Stimulated activated CD8-positive, alpha-beta memory T cell treated with anti-CD3 and anti-CD28 coated beads, Interleukin-7, amount 100 ng/mL, for 1 hour (primary cell): ENCODE measurements around the gene FUZ.

Experiments used
- DNase-seq, 2 donors: peaks; one replicate each; pipeline ENCODE4 v3.0.0-alpha.2; 2020; ENCODE audit warnings: low read depth in 2 of 2

The FUZ gene

GRCh38 chr19:49779731-49780555, 33.1 kb downstream of the FUZ start:
- DNase-seq, result no peak

- no peak for DNase-seq
These were observed 36.7 kb downstream of the FUZ start for GRCh38 chr19:49776371-49776764.

GRCh38 chr19:49775742-49776370, 37.2 kb downstream of the FUZ start:
- no peak for DNase-seq

DNA sequence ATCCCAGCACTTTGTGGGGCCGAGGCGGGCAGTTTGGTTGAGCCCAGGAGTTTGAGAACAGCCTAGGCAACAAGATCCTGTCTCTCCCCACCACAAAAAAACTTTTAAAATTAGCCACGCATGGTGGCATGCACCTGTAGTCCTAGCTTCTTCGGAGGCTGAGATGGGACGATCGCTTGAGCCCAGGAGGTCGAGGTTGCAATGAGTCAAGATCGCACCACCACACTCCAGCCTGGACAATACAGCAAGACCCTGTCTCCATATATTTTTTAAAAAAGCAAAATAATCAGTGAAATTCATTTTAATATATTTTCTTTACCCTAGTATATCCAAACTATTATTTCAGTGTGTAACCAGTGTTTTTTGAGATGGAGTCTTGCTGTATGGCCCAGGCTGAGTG, 38.1 kb downstream of the FUZ start:
- DNase-seq, result no peak

DNA sequence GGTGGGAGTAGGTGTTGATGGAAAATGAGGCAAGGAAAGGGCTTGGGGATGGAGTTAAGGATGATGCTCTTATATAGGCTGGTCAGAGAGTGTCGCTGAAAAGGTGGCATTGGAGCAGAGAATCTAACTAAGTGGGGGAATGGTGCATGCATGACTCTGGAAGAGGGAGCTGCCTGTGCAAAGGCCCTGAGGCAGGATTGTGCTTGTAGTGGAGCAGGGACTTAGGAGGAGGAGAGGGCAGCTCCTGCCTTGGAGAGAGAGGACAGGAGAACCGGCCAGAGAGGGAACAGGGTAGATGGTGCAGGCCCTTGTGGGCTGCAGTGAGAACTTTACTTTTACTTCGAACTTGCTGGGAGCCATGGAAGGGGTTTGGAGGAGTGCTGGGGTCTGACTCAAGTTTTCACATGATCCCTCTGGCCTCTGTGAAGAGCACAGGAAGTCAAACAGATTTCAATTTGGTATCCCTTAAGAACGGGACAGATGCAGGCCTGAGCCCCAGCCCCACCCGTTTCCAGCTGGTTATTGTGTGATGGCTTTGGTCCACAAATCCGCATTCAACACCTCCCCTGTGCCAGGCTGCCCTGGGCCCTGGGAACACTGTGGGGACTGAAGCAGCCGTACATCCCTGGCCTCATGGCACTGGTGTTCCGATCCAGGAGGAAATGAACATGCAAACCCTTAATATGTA, 39.3 kb downstream of the FUZ start:
- DNase-seq, result no peak

DNA sequence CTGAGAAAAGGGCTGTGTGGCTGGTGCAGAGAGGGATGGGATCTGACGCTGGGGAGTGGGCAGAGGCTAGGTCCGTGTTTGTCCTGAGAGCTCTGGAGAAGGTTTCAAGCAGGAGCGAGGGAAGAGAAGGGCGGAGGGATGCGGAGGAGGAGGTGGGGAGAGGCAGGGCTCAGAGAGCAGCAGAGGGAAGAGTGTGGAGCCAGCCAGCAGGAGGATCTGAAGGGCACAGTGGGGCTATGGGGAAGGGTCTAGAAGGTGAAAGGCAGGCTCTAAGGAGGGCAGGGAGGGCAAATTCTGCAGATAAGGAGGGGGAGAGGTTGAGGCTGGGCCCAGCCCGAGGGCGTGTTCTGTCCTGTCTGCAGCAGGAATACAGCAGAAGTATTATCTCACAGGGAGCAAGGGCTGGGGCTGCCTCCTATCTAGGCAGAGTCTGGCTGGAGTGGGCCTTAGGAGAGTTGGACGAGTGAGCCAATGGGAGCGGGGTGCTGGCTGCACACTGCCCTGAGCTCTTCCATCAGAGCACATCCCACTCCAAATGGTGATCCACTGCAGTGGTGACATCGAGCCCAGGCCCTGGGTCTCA, 40.2 kb downstream of the FUZ start:
- no peak for DNase-seq

DNA sequence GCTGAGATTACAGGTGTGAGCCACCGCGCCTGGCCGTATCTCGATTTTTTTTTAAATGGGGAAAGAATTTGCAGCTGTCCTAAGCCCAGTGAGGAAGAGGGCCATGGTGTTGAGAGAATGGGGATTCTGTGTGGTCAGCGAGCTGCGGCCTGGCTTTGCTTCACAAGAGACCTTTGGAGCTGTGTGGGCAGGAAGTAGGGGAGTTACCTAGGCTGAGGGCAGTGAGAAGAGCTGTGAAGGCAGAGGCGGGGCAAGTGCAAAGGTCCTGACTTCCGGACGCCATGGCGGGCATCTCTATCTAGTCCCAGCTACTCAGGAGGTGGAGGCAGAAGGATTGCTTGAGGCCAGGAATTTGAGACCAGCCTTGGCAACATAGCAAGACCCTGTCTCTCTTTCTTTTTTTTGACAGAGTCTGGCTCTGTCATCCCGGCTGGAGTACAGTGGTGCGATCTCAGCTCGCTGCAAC, 41.4 kb downstream of the FUZ start:
- DNase-seq, result no peak

- DNase-seq, result no peak
These were observed 42.6 kb downstream of the FUZ start for GRCh38 chr19:49770529-49770928.

- no peak for DNase-seq
These were observed 45.0 kb downstream of the FUZ start for GRCh38 chr19:49767967-49768581.

GRCh38 chr19:49767381-49767780, 45.7 kb downstream of the FUZ start:
- no peak for DNase-seq

DNA sequence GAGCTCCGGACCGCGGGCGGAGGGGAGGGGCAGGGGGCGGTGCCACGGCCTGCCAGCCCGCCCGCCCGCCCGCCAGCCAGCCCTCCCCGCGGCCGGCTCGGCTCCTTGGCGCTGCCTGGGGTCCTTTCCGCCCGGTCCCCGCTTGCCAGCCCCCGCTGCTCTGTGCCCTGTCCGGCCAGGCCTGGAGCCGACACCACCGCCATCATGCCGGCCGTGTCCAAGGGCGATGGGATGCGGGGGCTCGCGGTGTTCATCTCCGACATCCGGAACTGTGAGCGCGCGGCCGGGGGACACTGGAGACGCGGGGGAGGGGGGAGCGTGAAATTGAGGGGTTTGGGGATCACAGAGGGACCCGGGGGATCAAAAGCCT, 46.2 kb downstream of the FUZ start, which contains the start of gene AP2A1:
TSS of gene AP2A1 (plus strand) at position 72 of the 370 bp plus-strand sequence. CDS start at position 205, 133 bp downstream.
- DNase-seq, result no peak

GRCh38 chr19:49766007-49766929, 46.8 kb downstream of the FUZ start:
- peak; percentile 96 to 98 for DNase-seq

GRCh38 chr19:49764341-49764740, 48.8 kb downstream of the FUZ start:
- no peak for DNase-seq

- DNase-seq, result no peak
These were observed 49.9 kb downstream of the FUZ start, which contains the start of gene TSKS for GRCh38 chr19:49763230-49763629. Gene TSKS (minus strand): TSS chr19:49763306. CDS start chr19:49763247, 59 bp downstream.

- no peak for DNase-seq
These were observed 51.3 kb downstream of the FUZ start for GRCh38 chr19:49761625-49762311.

DNA sequence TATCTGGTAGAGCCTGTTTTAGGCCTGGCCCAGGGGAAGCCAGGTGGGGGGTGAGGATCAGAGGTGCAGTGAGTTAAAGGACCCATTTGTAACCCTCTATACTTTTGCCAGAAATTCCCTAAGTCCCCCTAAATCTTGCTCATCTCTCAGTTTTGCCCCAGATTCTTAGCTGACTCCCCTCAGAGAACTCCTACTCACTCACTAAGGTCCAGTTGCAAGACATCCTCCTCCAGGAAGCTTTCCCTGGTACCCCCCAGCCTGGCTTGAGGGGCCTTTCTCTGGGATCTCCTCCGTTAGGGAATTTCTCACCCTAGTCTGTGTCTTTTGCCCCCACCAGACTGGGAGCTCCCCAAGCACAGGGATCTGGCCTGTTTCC, 51.9 kb downstream of the FUZ start:
- no peak for DNase-seq

DNA sequence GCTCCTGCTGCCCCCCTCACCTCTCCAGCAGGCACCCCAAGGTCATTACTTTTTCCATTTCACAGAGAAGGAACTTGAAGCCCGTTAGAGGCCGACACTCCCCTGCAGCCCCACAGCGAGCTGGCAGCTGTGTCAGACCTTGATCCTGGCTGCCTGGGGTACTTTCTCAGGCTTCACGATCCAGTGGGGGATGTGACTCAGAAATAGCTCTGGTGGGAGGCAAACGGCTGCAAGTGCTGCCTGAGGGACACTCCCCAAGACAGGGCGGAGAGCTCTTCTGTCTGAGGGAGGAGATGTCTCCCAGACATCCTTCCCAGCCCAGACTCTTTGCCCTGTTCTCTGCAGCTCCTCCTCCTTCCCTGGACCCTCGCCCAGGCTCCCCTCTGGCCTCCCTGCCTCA, 54.8 kb downstream of the FUZ start:
- DNase-seq, result no peak
